Measurements from ENCODE around the gene NOTCH4.
"Not testable (repeated sequence)": the region's sequence is repeated elsewhere in the genome, so short reads cannot be mapped to it uniquely, and the experiment has no call there.

Gene NOTCH4

GRCh38 chr6:32189742-32190053 lies 34.2 kb downstream of the NOTCH4 start:
- Histone ChIP-seq H3K9ac (ENCODE audit: low read length) (peak overlapping the region; percentile 76), H3K9me3 (replicated peaks; ENCODE audit: insufficient read depth, low read length) (no peaks in the 10 kb centered on the region), H3K4me3 (ENCODE audit: low read length) (peak overlapping the region; percentile 58), H3K4me2 (ENCODE audit: low read depth, low read length) (peak overlapping the region; percentile 97), H3K9me2 (replicated peaks; ENCODE audit: insufficient read depth, low read length) (no peaks in the 10 kb centered on the region), H2AFZ (ENCODE audit: low read length) (no peak overlapping the region), H3K4me1 (ENCODE audit: low read length) (peaks cover 27% of the 10 kb centered on the region), H3K27me3 (replicated peaks; ENCODE audit: insufficient read depth, low read length) (no peaks in the 10 kb centered on the region), H3K36me3 (replicated peaks; ENCODE audit: insufficient read depth, low read length) (no peaks in the 10 kb centered on the region), H3K27ac (ENCODE audit: low read length) (no peak overlapping the region; the same call in 1 of the 2 replicates), H3K79me2 (ENCODE audit: low read length) (peaks cover 32% of the 10 kb centered on the region), H4K20me1 (ENCODE audit: insufficient read depth, low read length) (no peaks in the 10 kb centered on the region), H3F3A (ENCODE audit: insufficient read depth, low read length) (peaks cover 14% of the 10 kb centered on the region; the same call in 1 of the 2 replicates)
- DNase-seq = no peak
- TF ChIP-seq EZH2 (optimal IDR thresholded peaks at IDR 0.05; ENCODE audit: low read depth, low read length) (no peak), CTCF (IDR thresholded peaks at IDR 0.05; ENCODE audit: low read length) (no peak), EZH2phosphoT487 (IDR thresholded peaks at IDR 0.05; ENCODE audit: low read length) (no peak)

- no peak overlapping the region for H3K27ac ChIP-seq (ENCODE audit: low read length)
- no peak for TF ChIP-seq CTCF (IDR thresholded peaks at IDR 0.05; ENCODE audit: low read length)
- TF ChIP-seq EZH2phosphoT487 (IDR thresholded peaks at IDR 0.05; ENCODE audit: low read length) = no peak
- TF ChIP-seq EZH2 (optimal IDR thresholded peaks at IDR 0.05; ENCODE audit: low read depth, low read length) = no peak
- H3K27me3 ChIP-seq (replicated peaks; ENCODE audit: insufficient read depth, low read length) = no peaks in the 10 kb centered on the region
- H3K4me1 ChIP-seq (ENCODE audit: low read length) = peaks cover 22% of the 10 kb centered on the region
- peak overlapping the region; percentile 97 for H3K4me2 ChIP-seq (ENCODE audit: low read depth, low read length)
- H3K36me3 ChIP-seq (replicated peaks; ENCODE audit: insufficient read depth, low read length) = no peaks in the 10 kb centered on the region
- peak overlapping the region; percentile 58 for H3K4me3 ChIP-seq (ENCODE audit: low read length)
- DNase-seq = no peak
- peak overlapping the region; percentile 76 for H3K9ac ChIP-seq (ENCODE audit: low read length)
- peaks cover 12% of the 10 kb centered on the region; the same call in 1 of the 2 replicates for H3F3A ChIP-seq (ENCODE audit: insufficient read depth, low read length)
- H3K9me2 ChIP-seq (replicated peaks; ENCODE audit: insufficient read depth, low read length) = no peaks in the 10 kb centered on the region
- H4K20me1 ChIP-seq (ENCODE audit: insufficient read depth, low read length) = no peaks in the 10 kb centered on the region
- no peak overlapping the region for H2AFZ ChIP-seq (ENCODE audit: low read length)
- peaks cover 32% of the 10 kb centered on the region for H3K79me2 ChIP-seq (ENCODE audit: low read length)
- H3K9me3 ChIP-seq (replicated peaks; ENCODE audit: insufficient read depth, low read length) = no peaks in the 10 kb centered on the region
Observed at GRCh38 chr6:32189069-32189741, 34.7 kb downstream of the NOTCH4 start.

- Histone ChIP-seq H3K9ac (ENCODE audit: low read length) (peak overlapping the region; percentile 76; the same call in 1 of the 2 replicates), H4K20me1 (ENCODE audit: insufficient read depth, low read length) (no peaks in the 10 kb centered on the region), H3K79me2 (ENCODE audit: low read length) (peaks cover 32% of the 10 kb centered on the region), H3K9me3 (replicated peaks; ENCODE audit: insufficient read depth, low read length) (no peaks in the 10 kb centered on the region), H3K9me2 (replicated peaks; ENCODE audit: insufficient read depth, low read length) (no peaks in the 10 kb centered on the region), H3K27me3 (replicated peaks; ENCODE audit: insufficient read depth, low read length) (no peaks in the 10 kb centered on the region), H3K4me2 (ENCODE audit: low read depth, low read length) (peak overlapping the region; percentile 97; the same call in 1 of the 2 replicates), H3K27ac (ENCODE audit: low read length) (no peak overlapping the region), H3K36me3 (replicated peaks; ENCODE audit: insufficient read depth, low read length) (no peaks in the 10 kb centered on the region), H2AFZ (ENCODE audit: low read length) (no peak overlapping the region), H3F3A (ENCODE audit: insufficient read depth, low read length) (peaks cover 7% of the 10 kb centered on the region; the same call in 1 of the 2 replicates), H3K4me1 (ENCODE audit: low read length) (peaks cover 19% of the 10 kb centered on the region), H3K4me3 (ENCODE audit: low read length) (peak overlapping the region; percentile 58; the same call in 1 of the 2 replicates)
- TF ChIP-seq EZH2 (optimal IDR thresholded peaks at IDR 0.05; ENCODE audit: low read depth, low read length) (no peak), CTCF (IDR thresholded peaks at IDR 0.05; ENCODE audit: low read length) (no peak), EZH2phosphoT487 (IDR thresholded peaks at IDR 0.05; ENCODE audit: low read length) (no peak)
- no peak for DNase-seq
Observed at GRCh38 chr6:32188381-32189068, 35.3 kb downstream of the NOTCH4 start.

- not testable (repeated sequence) for H4K20me1 ChIP-seq (ENCODE audit: insufficient read depth, low read length); H3K27me3 ChIP-seq (replicated peaks; ENCODE audit: insufficient read depth, low read length); H2AFZ ChIP-seq (ENCODE audit: low read length); H3K4me3 ChIP-seq (ENCODE audit: low read length); H3K36me3 ChIP-seq (replicated peaks; ENCODE audit: insufficient read depth, low read length); H3K9me3 ChIP-seq (replicated peaks; ENCODE audit: insufficient read depth, low read length); DNase-seq; H3K4me2 ChIP-seq (ENCODE audit: low read depth, low read length); H3K27ac ChIP-seq (ENCODE audit: low read length); H3K9ac ChIP-seq (ENCODE audit: low read length); H3F3A ChIP-seq (ENCODE audit: insufficient read depth, low read length); H3K9me2 ChIP-seq (replicated peaks; ENCODE audit: insufficient read depth, low read length)
- peaks cover 16% of the 10 kb centered on the region for H3K4me1 ChIP-seq (ENCODE audit: low read length)
- H3K79me2 ChIP-seq (ENCODE audit: low read length) = peaks cover 32% of the 10 kb centered on the region
Observed at GRCh38 chr6:32187725-32188380, 36.0 kb downstream of the NOTCH4 start.

All from MM.1S (cell line).